Activated T-helper 1 cell treated with anti-CD3 and anti-CD28 coated beads, Interleukin-2, amount 50 U/mL, for 16 hours (primary cell): ENCODE data around the gene KRTAP10-12.
"Not testable (repeated sequence)": the region's sequence is repeated elsewhere in the genome, so short reads cannot be mapped to it uniquely, and the experiment has no call there.

Experiments
- DNase-seq, 2 donors: peaks; one replicate each; pipeline ENCODE4 v3.0.0-alpha.2; 2020; ENCODE audit warnings: low read depth in 1 of 2, low spot score in 1 of 2

KRTAP10-12 gene

GRCh38 chr21:44670642-44671432 lies 26.1 kb upstream of the KRTAP10-12 start:
- DNase-seq = no peak

GRCh38 chr21:44671911-44672310 lies 25.1 kb upstream of the KRTAP10-12 start:
- DNase-seq = no peak

- DNase-seq = no peak
Observed at GRCh38 chr21:44677881-44678280, 19.1 kb upstream of the KRTAP10-12 start.

DNA sequence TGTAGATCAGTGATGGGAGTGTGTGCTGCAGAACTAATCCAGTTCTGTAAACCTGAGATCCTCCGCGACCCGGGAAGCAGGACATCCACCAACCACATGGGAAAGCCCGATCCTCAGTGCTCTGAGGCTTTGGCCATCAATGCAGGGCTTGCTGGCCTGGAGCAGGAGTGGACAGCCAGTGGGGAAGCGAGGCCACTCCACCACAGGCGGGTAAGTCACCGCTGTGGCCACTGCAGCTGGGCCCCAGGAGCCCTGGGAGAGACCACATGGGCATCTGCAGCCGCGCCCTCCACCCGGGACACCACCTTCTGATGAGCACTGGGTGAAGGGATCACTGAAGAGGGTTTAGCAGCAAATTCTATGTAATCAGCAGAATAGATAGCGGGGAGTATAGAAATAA lies 15.8 kb upstream of the KRTAP10-12 start:
- no peak for DNase-seq

DNA sequence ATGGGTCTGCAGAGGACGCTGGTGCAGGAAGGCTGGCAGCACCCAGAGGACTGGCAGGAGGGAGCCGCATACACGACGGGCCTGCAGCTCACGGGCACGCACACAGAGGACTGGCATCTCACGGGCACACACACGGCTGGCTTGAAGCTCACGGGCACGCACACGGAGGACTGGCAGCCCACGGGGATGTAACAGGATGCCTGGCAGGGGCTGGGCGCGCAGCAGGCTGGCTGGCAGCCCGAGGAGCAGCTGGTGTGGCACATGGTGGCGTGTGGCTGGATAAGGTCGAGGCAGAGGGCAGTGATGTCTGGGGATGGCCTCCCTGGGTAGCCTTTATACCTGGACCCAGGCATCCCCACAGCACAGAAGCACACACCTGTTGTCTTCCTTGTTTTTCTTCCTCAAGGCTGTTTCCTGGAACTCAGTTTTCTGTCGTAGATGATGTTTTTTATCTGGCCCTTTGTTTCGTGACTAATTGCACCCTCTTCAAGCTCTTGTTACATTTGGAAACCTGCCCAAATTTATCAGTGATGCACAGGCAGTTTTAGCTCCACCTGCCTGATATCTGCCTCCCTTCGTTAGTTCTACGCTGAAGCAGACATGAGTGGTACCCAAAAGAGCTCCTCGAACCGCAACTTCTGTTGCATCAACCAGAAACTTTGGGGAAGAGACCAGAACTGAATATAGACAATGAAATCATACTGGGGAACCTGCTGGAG lies 15.0 kb upstream of the KRTAP10-12 start, which contains the start of gene KRTAP12-1:
Gene KRTAP12-1, minus strand, starts transcription at position 303 of the 719 bp plus-strand sequence. Its CDS starts 40 bp downstream, at position 263.
- no peak for DNase-seq

- DNase-seq = no peak
Observed at GRCh38 chr21:44682580-44683151, 14.3 kb upstream of the KRTAP10-12 start.

DNA sequence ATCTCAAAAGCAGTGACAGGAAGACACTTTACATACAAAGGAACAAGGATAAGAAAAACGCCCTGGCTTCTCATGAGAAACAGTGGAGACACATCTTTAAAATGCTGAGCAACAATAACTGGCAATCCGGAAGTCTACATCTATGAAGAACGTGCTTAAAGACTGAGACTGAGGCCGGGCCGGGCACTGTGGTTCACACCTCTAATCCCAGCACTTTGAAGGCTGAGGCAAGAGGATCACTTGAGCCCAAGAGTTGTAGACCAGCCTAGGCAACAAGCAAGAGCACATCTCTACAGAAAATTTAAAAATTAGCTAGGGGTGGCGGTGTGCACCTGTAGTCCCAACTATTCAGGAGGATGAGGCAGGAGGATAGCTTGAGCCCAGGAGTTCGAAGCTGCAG lies 12.9 kb upstream of the KRTAP10-12 start:
- no peak for DNase-seq

DNA sequence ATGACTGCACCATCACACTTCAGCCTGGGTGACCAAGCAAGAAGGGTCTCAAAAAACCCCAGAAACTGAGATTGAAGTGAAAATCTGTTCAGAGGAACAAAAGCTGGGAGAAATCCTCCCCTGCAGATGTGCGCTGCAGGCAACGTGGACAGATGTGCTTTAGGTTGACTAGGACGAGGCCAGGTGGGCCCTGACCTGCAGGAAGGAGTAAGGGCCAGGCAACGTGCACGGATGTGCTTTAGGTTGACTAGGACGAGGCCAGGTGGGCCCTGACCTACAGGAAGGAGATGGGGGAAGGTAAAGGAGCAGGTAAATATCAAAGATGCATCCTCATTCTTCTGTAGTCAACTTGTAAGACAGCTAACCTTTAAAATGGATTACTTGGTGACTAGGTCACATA lies 12.5 kb upstream of the KRTAP10-12 start:
- no peak for DNase-seq

- DNase-seq = not testable (repeated sequence)
Observed at GRCh38 chr21:44685050-44685449, 11.9 kb upstream of the KRTAP10-12 start.

GRCh38 chr21:44686000-44686781 lies 10.8 kb upstream of the KRTAP10-12 start:
- no peak for DNase-seq

DNA sequence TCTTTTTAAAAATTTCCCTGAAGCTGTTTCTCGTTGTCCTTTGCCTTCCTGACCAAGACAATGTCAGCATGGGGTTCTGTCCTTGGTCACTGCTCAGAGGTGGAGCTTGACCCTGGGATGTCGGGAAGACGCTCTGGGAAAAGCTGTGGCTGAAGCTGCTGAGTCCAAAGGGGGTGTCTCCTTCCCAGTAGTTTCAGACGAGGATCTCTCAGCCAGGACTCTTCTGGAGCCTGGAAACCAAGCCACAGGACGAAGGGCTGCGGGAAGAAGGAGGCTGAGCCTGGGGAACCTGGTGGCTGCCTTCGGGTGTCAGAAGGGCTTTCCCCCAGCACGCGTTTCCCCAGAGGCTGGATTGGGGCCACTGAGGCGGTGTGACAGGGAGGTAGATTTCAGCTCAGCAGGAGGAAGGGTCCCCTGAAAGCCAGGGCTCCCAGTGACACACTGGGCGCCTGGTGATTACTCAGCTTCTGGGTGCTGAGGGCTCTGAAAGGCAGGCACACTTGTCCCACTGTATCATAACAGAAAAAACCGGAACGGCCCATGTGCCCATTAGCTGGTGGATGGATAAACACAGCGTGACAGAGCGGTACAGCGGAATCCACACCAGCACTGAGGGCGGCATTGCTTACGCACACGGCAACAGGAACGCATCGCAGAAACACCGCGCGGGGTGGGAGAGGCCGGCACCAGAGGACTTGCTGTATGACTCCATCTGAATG lies 10.0 kb upstream of the KRTAP10-12 start:
- DNase-seq = no peak

- no peak for DNase-seq
Observed at GRCh38 chr21:44687671-44688070, 9.3 kb upstream of the KRTAP10-12 start.

GRCh38 chr21:44689740-44690139 lies 7.2 kb upstream of the KRTAP10-12 start:
- not testable (repeated sequence) for DNase-seq

DNA sequence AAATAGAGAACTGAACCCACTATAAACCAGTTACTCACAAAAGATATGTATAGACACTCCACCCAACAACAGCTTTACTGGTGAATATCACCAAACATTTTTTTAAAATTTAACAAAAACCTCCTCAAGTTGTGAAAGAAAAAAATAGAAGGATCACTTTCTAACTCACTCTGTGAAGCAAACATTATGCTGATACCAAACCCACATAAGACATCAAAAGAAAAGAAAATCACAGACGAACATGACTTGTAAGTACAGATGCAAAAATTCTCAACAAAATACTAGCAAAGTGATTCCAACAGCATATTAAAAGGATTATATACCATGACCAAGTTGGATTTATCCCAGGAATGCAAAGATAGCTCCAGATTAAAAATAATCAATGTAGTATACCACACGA lies 5.3 kb upstream of the KRTAP10-12 start:
- DNase-seq = no peak

DNA sequence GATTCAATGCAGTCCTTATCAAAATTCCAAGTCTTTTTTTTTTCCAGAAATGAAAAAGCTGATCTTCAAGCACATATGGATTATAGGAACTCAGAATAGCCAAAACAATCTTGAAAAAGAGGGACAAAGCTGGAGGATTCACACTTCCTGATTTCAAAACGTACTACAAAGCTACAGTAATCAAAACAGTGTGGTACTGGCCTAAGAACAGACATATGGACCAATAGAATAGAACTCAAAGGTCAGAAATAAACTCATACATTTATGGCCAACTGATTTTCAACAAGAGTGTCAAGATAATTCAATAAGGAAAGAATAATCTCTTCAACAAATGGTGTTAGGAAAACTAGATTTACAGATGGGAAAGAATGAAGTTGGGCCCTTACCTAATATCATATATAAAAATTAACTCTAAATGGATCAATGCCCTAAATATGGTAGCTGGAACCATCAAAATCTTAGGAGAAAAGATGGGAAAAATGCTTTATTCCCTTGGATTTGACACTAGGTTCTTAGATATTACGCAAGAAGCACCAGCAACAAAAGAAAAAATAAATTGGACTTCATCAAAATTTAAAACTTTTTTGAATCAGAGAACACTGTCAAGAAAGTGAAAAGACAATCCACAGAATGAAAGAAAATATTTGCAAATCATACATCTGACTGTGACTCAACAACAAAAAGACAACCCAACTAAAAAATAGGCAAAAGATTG lies 4.0 kb upstream of the KRTAP10-12 start:
- DNase-seq = no peak

- DNase-seq = no peak
Observed at GRCh38 chr21:44694776-44695175, 2.2 kb upstream of the KRTAP10-12 start.

DNA sequence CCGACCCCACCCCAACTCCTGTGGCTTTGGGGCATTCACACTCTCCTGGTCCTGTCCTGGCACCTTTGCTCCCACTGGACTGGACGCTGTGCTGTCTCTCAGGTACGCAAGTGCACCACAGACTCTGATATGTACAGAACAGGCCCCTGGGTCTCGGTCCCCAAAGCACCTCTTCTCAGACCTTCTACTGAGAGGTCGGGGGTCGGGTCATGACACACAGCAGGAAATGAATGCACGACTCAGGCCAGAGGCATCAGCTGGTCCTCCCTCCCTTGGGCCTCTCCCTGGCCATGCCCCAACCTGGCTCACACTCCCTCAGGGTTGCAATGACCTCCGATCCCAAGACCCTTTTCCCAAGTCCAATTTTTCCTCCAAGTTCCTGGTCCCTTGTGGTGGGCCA lies 1.8 kb upstream of the KRTAP10-12 start:
- no peak for DNase-seq

DNA sequence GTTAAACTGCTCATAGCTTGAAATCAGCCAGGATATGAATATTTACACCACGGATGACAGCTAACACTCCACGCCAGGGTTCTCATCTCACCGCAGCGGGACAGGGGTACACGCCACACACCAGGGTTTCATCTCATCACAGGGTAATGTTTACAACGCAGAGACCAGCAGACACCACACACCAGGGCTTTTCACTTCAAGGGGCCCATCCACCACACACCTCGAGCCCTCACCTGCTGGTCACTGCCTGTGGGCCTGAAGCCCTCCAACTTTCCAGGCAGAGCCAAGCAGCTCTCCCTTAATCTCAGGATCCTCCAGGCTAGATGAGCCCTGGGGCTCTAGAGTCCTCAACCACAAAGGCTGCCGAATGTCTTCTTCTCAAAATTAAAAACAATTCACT lies 1.3 kb upstream of the KRTAP10-12 start:
- no peak for DNase-seq

DNA sequence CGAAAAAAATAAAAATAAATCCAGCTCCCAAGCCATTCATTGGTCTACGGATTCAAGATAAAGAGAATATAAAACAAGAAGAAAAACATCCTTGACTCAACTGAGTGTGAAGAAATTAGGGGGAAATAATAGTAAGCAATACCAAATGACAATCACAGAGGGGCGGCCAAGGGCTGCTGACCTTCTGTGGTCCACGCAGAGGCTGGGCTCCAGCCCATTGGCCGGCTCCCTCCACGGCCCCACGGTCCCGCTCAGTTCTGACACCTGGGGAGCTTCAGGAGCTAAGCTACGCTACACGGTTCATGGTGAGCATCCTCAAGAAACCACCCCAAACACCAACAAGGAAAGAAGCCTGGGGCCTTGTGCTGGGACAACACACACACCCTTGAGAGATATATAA lies 400 bp upstream of the KRTAP10-12 start:
- DNase-seq = no peak
